ENCODE measurements around the gene AUTS2.

AUTS2 gene

GRCh38 chr7:69903410-69903809, 305.1 kb downstream of the AUTS2 start:
- TF ChIP-seq CTCF (IDR thresholded peaks at IDR 0.05; ENCODE audit: extremely low read depth, missing control alignments), result no peak
- DNase-seq (ENCODE audit: low spot score), result no peak

GRCh38 chr7:69906283-69906995, 308.2 kb downstream of the AUTS2 start:
- TF ChIP-seq CTCF (IDR thresholded peaks at IDR 0.05; ENCODE audit: extremely low read depth, missing control alignments), result no peak
- peak; percentile 60 for DNase-seq (ENCODE audit: low spot score)

- no peak for TF ChIP-seq CTCF (IDR thresholded peaks at IDR 0.05; ENCODE audit: extremely low read depth, missing control alignments)
- no peak for DNase-seq (ENCODE audit: low spot score)
These were observed 309.4 kb downstream of the AUTS2 start for GRCh38 chr7:69907720-69908119.

GRCh38 chr7:69908454-69908853, 310.2 kb downstream of the AUTS2 start:
- no peak for TF ChIP-seq CTCF (IDR thresholded peaks at IDR 0.05; ENCODE audit: extremely low read depth, missing control alignments)
- no peak for DNase-seq (ENCODE audit: low spot score)

GRCh38 chr7:69910150-69910549, 311.9 kb downstream of the AUTS2 start:
- no peak for TF ChIP-seq CTCF (IDR thresholded peaks at IDR 0.05; ENCODE audit: extremely low read depth, missing control alignments)
- no peak for DNase-seq (ENCODE audit: low spot score)

GRCh38 chr7:69911337-69911736, 313.1 kb downstream of the AUTS2 start:
- DNase-seq (ENCODE audit: low spot score), result no peak
- TF ChIP-seq CTCF (IDR thresholded peaks at IDR 0.05; ENCODE audit: extremely low read depth, missing control alignments), result no peak

GRCh38 chr7:69912141-69912540, 313.9 kb downstream of the AUTS2 start:
- DNase-seq (ENCODE audit: low spot score), result no peak
- no peak for TF ChIP-seq CTCF (IDR thresholded peaks at IDR 0.05; ENCODE audit: extremely low read depth, missing control alignments)
